Germinal center (tissue), 1 donor: ENCODE data around the gene ENTPD2.

Experiments
- DNase-seq: peaks from one replicate; pipeline ENCODE4 v3.0.0; 2012; ENCODE audit warnings: mixed read lengths, low spot score

ENTPD2 gene

DNA sequence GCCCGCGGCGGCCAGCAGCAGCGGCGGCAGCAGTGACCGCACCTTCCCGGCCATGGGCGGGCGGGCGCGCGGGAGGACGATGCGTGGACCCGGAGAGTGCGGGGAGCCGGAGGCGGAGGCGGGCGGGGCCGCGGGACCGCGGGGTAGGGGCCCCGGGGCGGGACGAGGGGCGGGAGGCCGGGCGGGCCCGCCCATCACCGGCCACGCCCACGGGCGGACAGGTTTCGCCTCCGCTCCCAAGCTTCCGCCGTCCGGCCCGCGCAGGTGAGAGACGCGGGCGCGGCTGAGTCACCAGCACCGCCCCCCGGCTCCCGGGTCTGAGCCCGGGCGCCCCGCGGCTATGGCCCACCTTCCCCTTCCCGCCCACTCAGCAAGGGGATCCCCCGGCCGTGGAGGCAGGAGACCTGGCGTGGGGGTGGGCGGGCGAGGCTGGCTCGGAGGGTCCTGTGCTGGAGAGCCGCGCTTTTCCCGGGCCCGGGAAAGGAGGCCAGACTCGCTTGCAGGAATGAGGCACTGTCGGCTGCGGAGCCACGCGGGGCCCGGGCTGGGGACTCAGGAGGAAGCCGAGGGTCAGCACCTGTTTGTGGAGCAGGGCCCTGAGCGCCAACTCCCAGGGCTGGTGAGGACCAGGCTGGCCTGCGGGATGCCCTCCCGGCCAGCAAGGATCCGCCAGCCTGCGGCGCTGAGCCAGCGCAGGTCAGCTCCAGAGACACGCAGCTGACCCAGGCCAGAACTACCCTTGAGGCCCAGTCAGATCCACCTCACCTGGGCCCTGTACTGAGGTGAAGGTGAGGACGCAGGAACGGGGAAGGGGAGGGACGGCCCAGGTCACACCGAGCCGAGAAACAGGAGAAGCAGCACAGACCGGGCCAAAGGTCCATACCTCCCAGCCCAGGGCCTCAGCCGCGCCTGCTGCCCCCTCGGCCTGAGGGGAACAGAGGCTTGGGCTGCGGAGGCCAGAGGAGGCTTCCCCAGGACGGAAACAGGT is at the start of gene ENTPD2:
Gene ENTPD2 (minus strand): TSS at position 118 of the 988 bp plus-strand sequence. CDS start 64 bp downstream, at position 54.
- DNase-seq: peak; percentile 62

DNA sequence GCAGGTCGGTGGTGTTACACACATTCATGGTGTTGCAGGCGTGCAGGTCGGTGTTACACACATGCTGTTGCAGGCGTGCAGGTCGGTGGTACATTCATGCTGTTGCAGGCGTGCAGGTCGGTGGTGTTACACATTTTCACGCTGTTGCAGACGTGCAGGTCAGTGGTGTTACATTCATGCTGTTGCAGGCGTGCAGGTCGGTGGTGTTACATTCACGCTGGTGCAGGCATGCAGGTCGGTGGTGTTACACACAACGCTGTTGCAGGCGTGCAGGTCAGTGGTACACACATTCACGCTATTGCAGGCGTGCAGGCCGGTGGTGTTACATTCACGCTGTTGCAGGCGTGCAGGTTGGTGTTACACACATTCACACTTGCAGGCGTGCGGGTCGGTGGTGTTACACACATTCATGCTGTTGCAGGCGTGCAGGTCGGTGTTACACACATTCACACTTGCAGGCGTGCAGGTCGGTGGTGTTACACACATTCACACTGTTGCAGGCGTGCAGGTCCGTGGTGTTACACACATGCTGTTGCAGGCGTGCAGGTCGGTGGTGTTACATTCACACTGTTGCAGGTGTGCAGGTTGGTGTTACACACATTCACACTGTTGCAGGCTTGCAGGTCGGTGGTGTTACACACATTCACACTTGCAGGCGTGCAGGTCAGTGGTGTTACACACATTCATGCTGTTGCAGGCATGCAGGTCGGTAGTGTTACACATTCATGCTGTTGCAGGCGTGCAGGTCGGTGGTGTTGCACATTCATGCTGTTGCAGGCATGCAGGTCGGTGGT is 49.5 kb upstream of the ENTPD2 start:
- DNase-seq: no peak

DNA sequence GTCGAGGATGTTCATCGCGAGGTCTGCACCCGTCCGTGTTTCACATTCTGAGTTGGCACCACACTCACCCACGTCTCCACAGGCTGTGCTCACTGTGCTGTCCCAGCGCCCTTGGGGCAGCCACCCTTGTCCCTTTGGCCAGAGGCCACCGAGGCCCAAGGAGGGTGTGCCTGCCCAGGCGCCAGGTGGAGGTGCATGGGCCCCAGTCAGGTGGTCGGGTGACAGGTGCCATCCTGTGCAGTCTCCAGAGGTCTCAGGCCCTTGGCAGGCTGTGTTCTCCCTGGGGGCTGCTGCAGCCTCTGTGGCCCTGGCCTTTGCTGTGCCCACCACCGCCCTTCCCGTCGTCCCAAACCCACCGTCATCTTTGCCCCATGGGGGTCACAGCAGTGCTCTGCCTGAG is 45.4 kb upstream of the ENTPD2 start:
- DNase-seq: no peak

DNA sequence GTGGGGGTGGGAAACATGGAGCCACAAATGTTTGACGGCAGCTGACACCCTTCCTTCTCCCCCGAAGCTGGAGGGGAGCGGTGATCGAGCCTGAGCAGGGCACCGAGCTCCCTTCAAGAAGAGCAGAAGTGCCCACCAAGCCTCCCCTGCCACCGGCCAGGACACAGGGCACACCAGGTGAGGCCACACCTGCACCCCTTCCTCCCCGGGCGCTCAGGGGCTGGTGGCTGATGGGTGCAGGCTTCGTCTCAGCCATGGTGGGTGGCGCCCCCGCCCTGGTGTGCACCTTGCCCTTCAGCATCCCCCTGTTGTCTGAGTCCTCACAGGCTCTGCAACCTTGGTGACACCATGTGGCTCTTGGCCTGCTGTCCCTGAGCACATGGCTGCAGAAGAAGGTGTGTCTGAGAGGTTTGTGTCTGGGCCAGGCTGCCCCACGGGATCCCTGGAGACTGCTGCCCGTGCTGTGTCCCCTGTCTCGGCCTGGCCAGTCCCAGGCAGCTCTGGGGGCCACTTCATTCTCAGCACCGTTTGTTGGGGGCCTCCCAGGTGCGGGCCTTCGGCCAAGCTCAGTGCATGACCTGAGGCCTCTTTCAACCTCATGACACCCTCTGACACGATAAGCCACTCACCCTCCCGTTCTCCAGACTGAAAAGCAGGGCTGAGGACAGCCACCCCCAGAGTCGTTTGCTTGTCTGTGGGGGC is 44.1 kb upstream of the ENTPD2 start:
- DNase-seq: no peak

DNA sequence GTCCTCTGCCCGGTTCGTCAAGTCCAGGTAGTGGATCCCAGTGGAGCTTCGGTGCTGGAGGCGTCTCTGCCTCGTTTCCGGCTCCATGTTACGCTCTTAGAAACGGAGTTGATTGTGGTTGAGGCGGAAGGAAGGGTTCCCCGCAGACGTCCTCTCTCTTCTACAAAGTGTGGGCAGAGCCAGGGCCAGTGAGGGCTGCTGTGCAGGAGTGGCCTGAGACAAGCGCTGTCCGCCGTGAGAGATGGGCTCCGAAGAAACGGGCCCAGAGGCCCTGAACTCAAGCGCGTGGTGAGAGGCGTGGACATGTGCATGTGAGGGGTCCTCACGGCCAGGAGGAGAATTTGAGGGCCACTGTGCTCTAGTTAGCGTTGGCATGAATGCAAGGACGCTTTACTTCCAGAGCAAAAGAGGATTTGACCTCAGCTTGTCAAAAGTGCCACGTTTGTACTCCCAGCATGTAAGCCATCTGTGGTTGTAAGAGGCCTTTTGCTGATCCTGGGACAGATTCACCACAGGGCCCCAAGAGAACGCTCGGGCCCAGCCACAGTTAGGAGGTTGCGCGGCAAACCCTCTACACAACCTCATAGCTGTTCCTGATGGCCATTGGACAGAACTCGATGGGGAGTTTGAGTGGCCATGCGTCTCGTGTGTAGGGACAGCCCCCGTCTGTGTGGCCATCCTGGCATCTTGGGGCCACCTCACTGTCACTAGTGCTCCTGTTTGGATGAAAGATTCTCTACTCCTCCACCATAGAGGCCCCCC is 43.1 kb upstream of the ENTPD2 start:
- no peak for DNase-seq

DNA sequence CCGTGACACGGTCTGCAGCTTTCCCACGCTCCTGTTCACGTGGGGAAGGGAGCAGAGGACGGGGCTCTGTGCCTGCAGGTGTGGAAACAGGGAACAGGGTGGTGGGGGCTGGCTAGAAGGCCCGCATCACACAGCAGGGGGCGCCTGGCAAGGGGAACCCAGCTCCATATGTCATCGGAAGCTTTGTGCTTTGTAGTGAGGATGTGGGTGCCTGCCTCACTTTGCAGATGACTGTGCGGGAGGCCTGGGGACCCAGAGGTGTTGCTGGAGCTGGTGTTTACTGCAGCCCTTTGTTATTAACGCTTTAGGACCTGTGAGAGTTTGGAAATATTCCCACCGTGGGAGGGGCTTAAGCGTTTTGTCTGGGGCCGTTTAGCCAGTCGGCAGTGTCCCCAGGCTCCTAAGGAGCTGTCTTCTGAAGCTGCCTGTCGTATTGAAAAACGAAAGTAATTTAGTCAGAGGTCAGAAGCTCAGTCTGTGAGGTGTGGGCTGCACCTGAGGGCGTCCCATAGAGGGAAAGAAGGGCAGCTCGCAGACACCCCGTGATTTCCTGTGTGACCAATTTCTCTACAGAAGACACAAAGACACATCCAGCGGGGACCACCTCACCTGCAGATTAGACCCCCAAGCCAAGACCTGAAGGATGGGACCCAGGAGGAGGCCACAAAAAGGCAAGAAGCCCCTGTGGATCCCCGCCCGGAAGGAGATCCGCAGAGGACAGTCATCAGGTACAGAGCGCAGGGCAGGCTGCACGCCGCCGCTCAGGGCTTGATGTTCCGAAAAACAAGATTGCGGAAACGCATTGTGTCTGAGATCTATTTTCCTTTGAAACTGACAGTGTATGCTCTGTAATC is 42.0 kb upstream of the ENTPD2 start:
- DNase-seq: peak; percentile 55

DNA sequence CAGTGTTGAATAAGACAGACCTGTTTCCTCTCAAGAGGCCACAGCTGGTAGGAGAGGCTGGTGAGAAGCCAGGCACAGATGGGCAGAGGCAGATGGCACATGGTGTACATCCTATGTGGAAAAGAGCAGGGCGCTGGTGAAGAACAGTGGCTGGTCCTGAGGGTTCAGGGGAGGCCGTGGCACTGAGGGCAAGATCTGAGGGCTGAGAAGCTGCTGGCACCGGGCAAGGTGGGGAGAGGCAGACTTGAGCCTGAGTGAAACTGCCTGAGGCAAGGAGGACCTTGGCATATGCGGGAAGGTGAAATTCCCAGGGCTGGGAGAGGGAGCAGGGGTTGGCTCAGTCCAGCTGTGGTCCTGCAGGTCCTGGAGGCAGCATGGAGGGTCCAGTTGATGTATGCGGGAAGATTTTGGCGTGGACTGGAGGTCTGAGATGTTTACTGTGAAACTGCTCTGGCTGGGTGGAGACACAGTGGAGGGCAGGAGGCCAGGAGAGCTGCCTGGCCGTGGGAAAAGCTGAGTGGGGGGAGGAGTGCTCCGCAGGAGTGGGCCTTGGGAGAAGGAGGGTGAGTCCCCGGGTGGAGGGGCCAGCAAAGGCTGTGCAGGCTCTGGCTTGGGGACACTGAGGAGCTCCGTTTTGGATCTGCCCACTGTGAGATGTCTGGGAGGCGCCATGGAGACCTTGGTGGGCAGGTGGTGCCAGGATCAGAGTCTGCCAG is 35.5 kb upstream of the ENTPD2 start:
- DNase-seq: no peak

DNA sequence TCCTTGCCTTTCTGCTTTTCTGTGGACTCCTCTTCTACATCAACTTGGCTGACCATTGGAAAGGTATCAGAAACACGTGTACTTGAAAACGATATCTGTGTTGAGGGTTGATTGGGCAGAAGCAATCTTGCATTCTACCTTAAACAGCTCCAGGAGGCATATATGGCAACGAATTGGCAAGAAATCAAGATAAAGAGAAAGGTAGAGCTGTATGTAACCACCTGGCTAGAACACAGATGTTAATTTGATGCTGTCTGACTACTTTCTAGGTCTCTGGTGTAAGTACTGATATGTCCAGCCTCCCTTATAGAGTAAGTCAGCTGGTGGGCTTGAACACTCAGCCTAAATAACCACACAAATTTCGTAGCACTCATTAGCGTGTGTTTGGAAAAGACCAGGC is 34.3 kb upstream of the ENTPD2 start:
- no peak for DNase-seq

DNA sequence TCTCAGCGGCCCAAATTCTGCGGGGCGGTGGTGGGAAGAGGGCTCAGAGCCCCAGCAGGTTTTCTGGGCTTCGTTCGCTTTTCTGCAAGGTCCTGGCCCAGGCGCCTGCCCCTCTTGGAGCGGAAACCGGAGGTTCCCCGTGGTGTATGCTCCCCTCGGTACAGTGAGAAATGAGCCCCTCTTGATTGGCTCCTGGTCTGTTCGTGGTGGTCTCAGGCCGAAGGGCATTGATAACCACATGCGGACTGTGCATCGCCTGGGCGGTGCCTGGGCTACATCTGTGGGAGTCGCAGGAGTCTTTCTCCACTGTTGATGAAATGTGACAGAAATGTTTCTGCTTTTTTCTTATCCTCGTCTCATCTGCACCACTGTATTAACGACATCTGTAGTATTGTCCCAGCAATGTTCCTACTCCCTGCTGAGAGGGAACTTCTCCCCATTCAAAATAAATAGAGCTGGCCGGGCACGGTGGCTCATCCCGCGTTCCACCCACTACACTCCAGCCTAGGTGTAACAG is 33.6 kb upstream of the ENTPD2 start:
- DNase-seq: peak; percentile 16

DNA sequence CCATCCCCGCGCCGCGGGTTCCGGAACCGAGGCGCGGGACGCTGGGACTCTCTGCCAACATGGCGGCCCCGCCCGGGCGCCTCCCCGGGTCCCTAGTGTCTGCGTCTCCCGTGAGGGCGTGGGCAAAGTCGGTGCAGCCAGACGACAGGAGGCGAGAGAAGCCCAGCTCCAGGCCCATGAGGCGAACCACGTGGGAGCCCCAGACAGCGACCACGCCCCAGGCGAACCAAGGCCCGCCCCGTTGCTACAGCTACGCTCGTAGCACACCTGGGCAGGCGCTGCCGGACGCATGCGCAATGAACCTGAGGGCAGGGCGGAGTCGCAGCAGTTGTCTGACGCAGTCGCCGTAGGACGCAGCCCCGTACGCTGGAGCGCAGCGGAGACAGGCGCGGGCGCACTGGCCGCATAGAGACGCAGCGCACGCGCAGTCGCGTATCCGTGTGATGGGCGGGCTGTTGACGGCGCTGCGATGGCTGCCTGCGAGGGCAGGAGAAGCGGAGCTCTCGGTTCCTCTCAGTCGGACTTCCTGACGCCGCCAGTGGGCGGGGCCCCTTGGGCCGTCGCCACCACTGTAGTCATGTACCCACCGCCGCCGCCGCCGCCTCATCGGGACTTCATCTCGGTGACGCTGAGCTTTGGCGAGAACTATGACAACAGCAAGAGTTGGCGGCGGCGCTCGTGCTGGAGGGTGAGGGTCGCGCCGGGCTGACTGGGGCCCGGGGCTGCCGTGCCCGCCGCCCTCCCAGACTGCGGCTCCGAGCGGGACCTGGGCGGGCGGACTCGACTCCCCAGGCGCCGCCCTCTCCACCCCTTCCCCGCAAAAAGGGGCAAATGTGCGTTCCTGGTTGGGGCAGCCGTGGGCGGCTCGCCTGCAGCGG is 32.9 kb upstream of the ENTPD2 start, which contains the start of gene MAN1B1:
Gene MAN1B1 (plus strand): TSS at position 455 of the 878 bp plus-strand sequence. CDS start 15 bp downstream, at position 470.
- peak; percentile 98 for DNase-seq

DNA sequence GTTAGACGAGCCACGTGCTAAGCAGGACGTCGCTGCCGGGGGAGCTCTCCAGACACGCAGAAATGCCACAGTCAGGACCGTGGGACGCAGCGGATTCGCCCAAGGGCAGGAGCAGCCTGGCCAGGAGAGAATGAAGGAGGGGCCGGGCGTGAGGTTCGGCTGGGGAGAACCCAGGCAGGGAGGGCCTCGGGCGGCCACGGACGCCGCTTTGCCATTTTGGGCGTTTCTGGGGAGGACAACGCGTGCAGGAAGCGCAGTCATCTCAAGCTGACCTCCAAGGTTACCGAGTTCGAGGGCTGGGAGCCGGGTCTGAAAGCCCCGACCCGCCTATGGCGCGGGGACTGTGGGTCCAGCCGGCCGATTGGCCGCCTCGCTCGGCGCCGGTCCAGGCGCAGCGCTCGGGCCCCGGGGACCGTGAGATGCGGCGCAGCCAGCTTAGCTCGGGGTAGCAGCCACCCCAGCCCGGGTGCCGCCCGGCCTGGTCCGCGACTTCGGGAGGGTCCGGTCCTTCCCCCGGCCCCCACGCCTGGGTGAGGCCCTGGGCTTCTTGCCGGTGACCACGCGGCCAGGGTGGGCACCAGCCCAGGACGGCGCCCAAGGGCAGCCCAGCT is 32.2 kb upstream of the ENTPD2 start:
- peak; percentile 19 for DNase-seq

DNA sequence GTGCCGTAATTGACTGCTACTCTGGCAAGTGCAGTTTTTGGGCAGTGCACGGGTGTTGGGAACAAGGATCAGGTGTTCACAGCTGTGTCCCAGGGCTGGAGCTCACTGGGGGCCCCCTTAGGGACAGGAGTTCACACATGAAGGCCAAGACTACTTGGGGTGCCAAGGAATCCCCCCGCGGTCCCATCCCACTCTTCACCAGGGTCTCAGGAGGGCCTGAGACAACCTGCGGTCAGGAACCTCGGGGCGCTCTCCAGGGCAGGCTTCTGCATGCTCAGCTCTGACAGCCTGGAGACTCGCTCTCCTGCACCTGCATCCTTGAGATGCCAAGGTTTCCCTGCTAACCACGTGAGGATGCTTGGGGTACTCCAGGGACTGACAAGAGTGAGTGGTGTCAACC is 30.7 kb upstream of the ENTPD2 start:
- DNase-seq: no peak

DNA sequence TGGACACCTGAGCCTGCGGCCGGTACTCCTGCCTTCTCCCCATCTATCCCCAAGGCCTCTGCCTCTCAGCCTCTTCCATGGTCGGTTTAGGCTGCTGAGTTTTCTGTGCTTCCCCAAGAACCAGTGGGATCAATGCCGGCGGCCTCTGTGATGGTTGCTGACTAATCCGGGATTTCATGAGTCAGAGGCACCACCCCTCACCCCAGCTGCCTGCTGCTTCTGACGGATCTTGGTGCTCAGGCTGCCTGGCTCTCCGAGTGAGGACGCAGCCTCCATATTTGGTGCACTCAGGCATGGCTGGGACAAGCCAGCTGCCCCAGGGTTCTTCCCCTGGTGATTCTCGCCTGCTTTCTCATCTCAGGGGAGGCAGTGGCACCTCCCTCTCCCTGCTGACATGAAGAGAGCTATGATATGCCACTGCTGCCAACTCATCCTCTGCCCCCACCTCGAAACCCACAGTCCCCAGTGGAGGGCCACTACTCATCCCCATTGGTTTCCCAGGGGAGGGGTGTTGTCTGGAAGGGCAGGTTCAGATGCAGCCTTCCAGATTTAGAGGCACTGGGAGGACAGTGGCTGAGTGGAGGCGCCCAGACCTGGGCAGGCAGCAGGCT is 29.6 kb upstream of the ENTPD2 start:
- DNase-seq: no peak

DNA sequence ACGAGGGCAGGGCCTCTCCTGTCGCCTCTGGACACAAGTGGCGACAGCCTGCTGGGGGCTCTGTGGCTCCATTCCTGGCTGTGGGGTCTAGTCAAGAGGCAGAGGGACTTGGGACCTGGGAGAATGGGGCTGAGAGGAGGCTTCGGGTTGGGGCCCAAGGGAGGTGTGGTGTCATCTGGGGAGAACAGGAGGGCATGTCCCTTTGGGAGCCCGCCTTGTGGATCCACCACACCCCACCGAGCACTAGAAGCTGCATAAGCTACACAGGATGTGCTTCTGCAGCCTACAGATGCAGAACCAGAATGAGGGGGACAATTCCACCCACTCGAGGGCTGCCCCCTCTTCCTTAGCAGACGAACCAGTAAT is 29.0 kb upstream of the ENTPD2 start:
- DNase-seq: no peak

DNA sequence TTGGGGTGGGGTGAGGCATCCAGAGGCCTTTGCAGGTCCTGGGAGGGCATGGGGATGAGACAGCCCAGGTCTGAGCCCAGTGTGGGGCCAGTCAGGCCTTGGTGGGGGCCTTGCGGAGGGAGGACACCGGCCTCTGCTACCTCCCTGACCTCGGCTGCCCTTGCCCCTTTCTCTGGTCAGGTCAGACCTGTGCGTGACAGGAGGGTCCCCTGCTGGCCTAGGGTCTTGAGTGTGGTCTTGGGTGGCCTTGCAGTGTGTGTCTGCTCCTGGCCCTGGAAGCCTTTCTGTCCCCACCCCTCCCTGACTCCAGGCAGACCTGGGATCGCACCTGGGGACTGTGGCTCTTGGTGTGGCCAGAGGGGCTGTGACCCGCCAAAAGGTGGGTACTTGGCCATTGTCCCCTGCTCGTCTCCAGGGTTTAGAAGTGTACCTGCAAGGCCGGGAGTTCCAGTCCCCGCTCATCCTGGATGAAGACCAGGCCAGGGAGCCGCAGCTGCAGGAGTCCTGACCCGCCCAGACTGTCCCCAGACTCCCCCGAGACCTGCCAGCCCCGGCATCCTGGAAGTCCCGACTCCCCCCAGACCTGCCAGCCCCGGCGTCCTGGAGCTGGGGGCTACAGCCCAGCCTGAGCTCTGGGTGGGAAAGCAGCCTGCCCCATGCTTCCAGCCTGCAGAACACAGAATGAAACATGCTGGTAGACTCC is 28.5 kb upstream of the ENTPD2 start:
- no peak for DNase-seq

DNA sequence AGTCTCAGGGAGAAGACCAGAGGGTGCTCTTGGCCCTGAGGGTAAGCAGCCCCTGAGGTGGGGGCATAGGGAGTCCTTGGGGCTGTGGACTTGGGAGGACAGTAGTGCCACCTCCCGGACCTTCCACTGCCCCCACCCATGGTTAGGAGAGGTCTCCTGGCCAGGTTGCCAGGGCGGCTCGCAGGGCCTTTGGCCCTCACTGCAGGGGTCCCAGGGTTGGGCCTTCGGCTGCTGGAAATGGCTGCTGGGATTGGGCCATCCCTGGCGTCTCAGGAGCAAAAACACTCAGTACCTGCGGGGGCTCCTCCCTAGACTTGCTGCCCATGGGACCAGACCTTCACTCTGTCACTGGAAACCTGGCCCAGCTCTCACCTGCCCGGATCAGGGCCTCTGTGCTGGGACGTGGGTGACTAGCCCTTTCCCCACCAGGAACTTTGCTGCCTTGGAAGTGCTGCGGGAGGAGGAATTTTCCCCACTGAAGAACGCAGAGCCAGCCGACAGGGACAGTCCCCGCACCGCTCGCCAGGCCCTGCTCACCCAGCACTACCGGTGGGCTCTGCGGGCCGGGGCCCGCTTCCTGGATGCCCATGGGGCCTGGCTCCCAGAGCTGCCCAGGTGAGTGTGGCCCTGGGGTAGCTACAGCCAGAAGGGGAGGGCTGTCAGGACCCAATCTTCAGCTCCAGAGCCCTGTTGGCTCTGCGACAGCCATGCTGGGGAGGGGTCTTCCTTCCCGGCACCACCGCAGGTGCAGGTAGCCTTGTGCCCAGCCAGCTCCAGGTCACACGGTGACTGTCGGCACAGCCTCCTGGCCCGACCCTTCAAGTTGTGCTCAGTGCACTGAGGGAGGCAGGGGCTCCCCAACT is 26.6 kb upstream of the ENTPD2 start:
- DNase-seq: no peak
